Neutrophil (primary cell): ENCODE measurements around the gene ABCA5.
"Not testable (repeated sequence)": the region's sequence is repeated elsewhere in the genome, so short reads cannot be mapped to it uniquely, and the experiment has no call there.

Experiments
- H3K27ac ChIP-seq: fragments of 200-600 bp; sonication (generic); 2 replicates; pipeline ENCODE4 v1.5.1; 2016; ENCODE audit warnings: mild to moderate bottlenecking, moderate library complexity
- H3K27me3 ChIP-seq: fragments of 200-600 bp; sonication (generic); 2 replicates; pipeline ENCODE4 v1.6.0; 2016; ENCODE audit warnings: mild to moderate bottlenecking
- H3K36me3 ChIP-seq: fragments of 200-600 bp; sonication (generic); 2 replicates; pipeline ENCODE4 v1.5.1; 2017
- H3K4me1 ChIP-seq, 2 experiments: fragments of 200-600 bp in 1 of 2; sonication (generic) in 1 of 2; 1 replicate in 1 of 2; 2 replicates in 1 of 2; pipeline versions ENCODE4 v1.5.1 to v1.6.1; 2013 to 2016; ENCODE audit warnings: low read depth in 1 of 2, low read length in 1 of 2, mild to moderate bottlenecking in 1 of 2, moderate library complexity in 1 of 2; ENCODE audit not compliant: control insufficient read depth in 1 of 2, insufficient read depth in 1 of 2
- H3K4me3 ChIP-seq, 2 experiments: fragments of 200-600 bp in 1 of 2; sonication (generic) in 1 of 2; 1 replicate in 1 of 2; 2 replicates in 1 of 2; pipeline ENCODE4 v1.5.1; 2013 to 2016; ENCODE audit warnings: low read depth in 1 of 2, low read length in 1 of 2, mild to moderate bottlenecking in 1 of 2, moderate library complexity in 1 of 2
- H3K9me3 ChIP-seq: fragments of 200-600 bp; sonication (generic); 2 replicates; pipeline ENCODE4 v1.5.1; 2016
- CTCF ChIP-seq: fragments of 200-600 bp; sonication (generic); IDR thresholded peaks from 2 replicates; pipeline ENCODE4 v1.5.1; 2016; ENCODE audit warnings: antibody characterized with exemption

Gene ABCA5

GRCh38 chr17:69208640-69209039 lies 118.3 kb downstream of the ABCA5 start:
- TF ChIP-seq CTCF, result no peak
- H3K4me1 ChIP-seq, result no peaks in the 10 kb centered on the region

GRCh38 chr17:69207151-69207550 lies 119.8 kb downstream of the ABCA5 start:
- Histone ChIP-seq H3K4me1 (no peaks in the 10 kb centered on the region), H3K27me3 (no peaks in the 10 kb centered on the region), H3K4me3 (no peak overlapping the region), H3K36me3 (no peaks in the 10 kb centered on the region), H3K27ac (no peak overlapping the region), H3K9me3 (no peaks in the 10 kb centered on the region)
- TF ChIP-seq CTCF, result no peak

More at GRCh38 chr17:69208640-69209039, 118.3 kb downstream of the ABCA5 start:
- Histone ChIP-seq H3K36me3 (no peaks in the 10 kb centered on the region), H3K4me3 (no peak overlapping the region), H3K27me3 (no peaks in the 10 kb centered on the region), H3K9me3 (no peaks in the 10 kb centered on the region), H3K27ac (no peak overlapping the region)

- Histone ChIP-seq H3K36me3 (no peaks in the 10 kb centered on the region), H3K27me3 (no peaks in the 10 kb centered on the region), H3K4me3 (no peak overlapping the region), H3K9me3 (no peaks in the 10 kb centered on the region), H3K4me1 (no peaks in the 10 kb centered on the region), H3K27ac (no peak overlapping the region)
- TF ChIP-seq CTCF, result no peak
Observed at GRCh38 chr17:69198238-69198637, 128.7 kb downstream of the ABCA5 start.

- not testable (repeated sequence) for H3K27ac ChIP-seq, H3K27me3 ChIP-seq, H3K36me3 ChIP-seq, H3K4me1 ChIP-seq, H3K4me3 ChIP-seq, H3K9me3 ChIP-seq
Observed at GRCh38 chr17:69196105-69196653, 130.8 kb downstream of the ABCA5 start.
